Lung (tissue), 12 donors: Measurements from ENCODE around the gene COL4A3. TPM values are rescaled to one million over a fixed set of nuclear protein-coding genes. Genes with fewer than 3 reads are reported as not detected.

Experiments
- ATAC-seq: fragments of 200-7000 bp; cut with Tn5 transposase; one replicate; pipeline ENCODE4 v1.9.1; 2020; ENCODE audit warnings: moderate number of reproducible peaks; ENCODE audit not compliant: insufficient read depth, low FRiP score
- DNase-seq, 3 donors: peaks; one replicate each; pipeline ENCODE4 v3.0.0-alpha.2; 2013 to 2017
- H3K27ac ChIP-seq, 2 donors: one replicate each; pipeline ENCODE4 v1.5.1; 2013; ENCODE audit warnings: mild to moderate bottlenecking in 2 of 2, moderate library complexity in 2 of 2, control low read depth in 1 of 2, inconsistent platforms in 1 of 2, low read depth in 1 of 2, low read length in 1 of 2
- H3K27me3 ChIP-seq, 3 donors: one replicate each; pipeline ENCODE4 v1.5.1; 2013; ENCODE audit warnings: low read length in 2 of 3; ENCODE audit not compliant: control insufficient read depth in 3 of 3, insufficient read depth in 3 of 3
- H3K36me3 ChIP-seq, 4 donors: one replicate each; pipeline ENCODE4 v1.5.1; 2013; ENCODE audit warnings: low read length in 4 of 4, mild to moderate bottlenecking in 1 of 4, moderate library complexity in 1 of 4; ENCODE audit not compliant: control insufficient read depth in 4 of 4, insufficient read depth in 4 of 4
- H3K4me1 ChIP-seq, 5 donors: one replicate each; pipeline ENCODE4 v1.5.1; 2013; ENCODE audit warnings: low read length in 5 of 5, mild to moderate bottlenecking in 2 of 5, moderate library complexity in 1 of 5; ENCODE audit not compliant: control insufficient read depth in 5 of 5, insufficient read depth in 5 of 5
- H3K4me3 ChIP-seq: one replicate; pipeline ENCODE4 v1.5.1; 2013; ENCODE audit warnings: mild to moderate bottlenecking, control low read depth, moderate library complexity
- H3K9ac ChIP-seq, 2 donors: one replicate each; pipeline ENCODE4 v1.5.1; 2013; ENCODE audit warnings: low read length in 2 of 2, control low read depth in 1 of 2; ENCODE audit not compliant: insufficient read depth in 1 of 2
- H3K9me3 ChIP-seq, 4 donors: one replicate each; pipeline ENCODE4 v1.5.1; 2013; ENCODE audit warnings: low read length in 3 of 4, mild to moderate bottlenecking in 1 of 4, moderate library complexity in 1 of 4; ENCODE audit not compliant: control insufficient read depth in 4 of 4, insufficient read depth in 3 of 4
- WGBS, 2 donors: extraction: QIAGEN DNeasy Blood & Tissue Kit; methylation state at CpG; one replicate each; pipeline ENCODE4 v1.1.7; 2013; 5-methylcytosine and 5-hydroxymethylcytosine counted together
- polyA plus RNA-seq, 2 donors: library from polyadenylated mRNA; stranded (reverse); fragments of 200-250 nt; gene quantifications; one replicate each; pipeline ENCODE4 v1.2.1, GENCODE V29; 2013
- total RNA-seq, 2 donors: library from RNA; depleted of rRNA in 1 of 2; stranded (reverse); fragments of >200 nt in 1 of 2; gene quantifications; one replicate each; pipeline ENCODE4 v1.2.1, GENCODE V29; 2014 to 2021
- TF ChIP-seq, protein P1 (sequence below): IDR thresholded peaks from 2 replicates; pipeline ENCODE4 v1.5.1; 2012; ENCODE audit warnings: mild to moderate bottlenecking; ENCODE audit errors: control extremely low read depth, extremely low read depth
- donor health status: control.
- donor health status: control.
- donor health status: Bipolar disorder and iron deficiency.
- donor health status: healthy.
- donor health status: DM: yes; HTN: yes; CAD: no.

COL4A3 gene
- total and polyA plus RNA-seq, 4 donors: 3.5 to 34.2 (median 20.2) TPM

DNA sequence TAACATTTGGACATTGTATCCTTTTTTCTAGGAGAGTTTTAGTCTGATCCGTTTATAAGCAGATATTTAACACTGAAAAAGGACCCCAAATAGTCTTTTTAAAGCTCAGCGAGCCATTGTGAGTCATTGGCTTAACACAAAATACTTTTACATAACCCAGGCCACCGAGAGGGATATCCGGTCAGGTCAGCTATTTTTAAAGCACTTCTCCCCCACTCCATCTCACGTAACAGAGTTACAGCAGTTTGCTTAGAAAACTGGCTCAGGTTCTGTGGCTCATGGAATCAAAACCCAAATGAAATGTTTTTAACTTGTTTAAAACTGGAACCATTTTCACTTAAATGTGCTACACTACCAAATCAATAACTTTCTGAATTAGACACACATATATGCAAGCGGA lies 23.9 kb downstream of the COL4A3 start:
- no peaks in the 10 kb centered on the region for H3K9me3 ChIP-seq
- WGBS, 2 donors: 33 to 45% methylated on average over 6 of the region's 6 CpGs
- ATAC-seq (peak; percentile 47), DNase-seq (peak in 2 of 3 donors; percentile 10 to 63)
- TF ChIP-seq, protein P1, sequence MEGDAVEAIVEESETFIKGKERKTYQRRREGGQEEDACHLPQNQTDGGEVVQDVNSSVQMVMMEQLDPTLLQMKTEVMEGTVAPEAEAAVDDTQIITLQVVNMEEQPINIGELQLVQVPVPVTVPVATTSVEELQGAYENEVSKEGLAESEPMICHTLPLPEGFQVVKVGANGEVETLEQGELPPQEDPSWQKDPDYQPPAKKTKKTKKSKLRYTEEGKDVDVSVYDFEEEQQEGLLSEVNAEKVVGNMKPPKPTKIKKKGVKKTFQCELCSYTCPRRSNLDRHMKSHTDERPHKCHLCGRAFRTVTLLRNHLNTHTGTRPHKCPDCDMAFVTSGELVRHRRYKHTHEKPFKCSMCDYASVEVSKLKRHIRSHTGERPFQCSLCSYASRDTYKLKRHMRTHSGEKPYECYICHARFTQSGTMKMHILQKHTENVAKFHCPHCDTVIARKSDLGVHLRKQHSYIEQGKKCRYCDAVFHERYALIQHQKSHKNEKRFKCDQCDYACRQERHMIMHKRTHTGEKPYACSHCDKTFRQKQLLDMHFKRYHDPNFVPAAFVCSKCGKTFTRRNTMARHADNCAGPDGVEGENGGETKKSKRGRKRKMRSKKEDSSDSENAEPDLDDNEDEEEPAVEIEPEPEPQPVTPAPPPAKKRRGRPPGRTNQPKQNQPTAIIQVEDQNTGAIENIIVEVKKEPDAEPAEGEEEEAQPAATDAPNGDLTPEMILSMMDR: no peak
- H3K4me1 ChIP-seq: peaks cover 0 to 9% (median 0%) of the 10 kb centered on the region in 5 donors
- no peak overlapping the region for H3K27ac ChIP-seq
- no peaks in the 10 kb centered on the region for H3K27me3 ChIP-seq
- no peak overlapping the region for H3K9ac ChIP-seq
- no peaks in the 10 kb centered on the region for H3K36me3 ChIP-seq
- no peak overlapping the region for H3K4me3 ChIP-seq

DNA sequence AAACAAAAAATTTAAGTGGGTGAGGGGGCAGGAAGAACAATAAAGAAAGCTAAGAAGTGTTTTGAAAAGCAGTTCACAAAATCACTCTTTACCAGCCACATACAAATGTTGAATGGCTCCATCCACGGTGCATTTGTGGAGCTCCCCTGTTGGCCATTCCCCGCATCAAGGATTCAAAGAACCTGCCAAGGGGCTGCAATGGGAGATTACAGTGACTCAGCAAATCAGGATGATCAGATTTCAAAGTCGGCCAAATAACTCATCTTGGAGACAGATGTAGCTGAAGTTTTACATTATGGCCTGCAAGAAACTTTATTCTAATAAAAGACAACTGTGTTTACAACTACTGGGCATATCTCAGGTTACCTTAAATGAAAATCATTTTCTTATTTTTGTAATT lies 26.9 kb downstream of the COL4A3 start:
- Histone ChIP-seq H3K9me3 (no peaks in the 10 kb centered on the region), H3K36me3 (no peaks in the 10 kb centered on the region), H3K9ac (no peak overlapping the region), H3K4me1 (peaks cover 0 to 9% (median 0%) of the 10 kb centered on the region in 5 donors), H3K27me3 (no peaks in the 10 kb centered on the region), H3K4me3 (no peak overlapping the region), H3K27ac (no peak overlapping the region)
- TF ChIP-seq, protein P1: no peak
- no peak for DNase-seq
- ATAC-seq: no peak
- WGBS, 2 donors: 70 to 78% methylated on average over 3 of the region's 3 CpGs

DNA sequence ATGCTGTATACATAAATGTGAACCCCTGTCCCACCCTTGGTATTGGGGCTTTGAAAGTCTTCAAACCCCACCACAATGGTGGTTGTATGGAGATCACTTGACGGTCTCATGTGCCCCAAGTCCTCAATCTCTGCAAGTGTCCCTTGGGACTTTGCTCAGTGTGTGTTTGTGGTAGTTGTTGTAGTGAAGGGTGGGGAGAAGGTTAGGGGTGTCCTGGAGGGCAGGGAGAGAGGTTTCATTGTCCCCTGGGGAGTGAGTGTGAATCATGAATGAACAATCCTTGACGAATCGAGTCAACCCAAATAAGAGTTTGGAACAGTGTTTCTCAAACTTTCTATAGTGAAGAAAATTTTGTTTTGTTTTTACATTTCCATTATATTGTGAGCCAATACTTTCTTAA lies 28.1 kb downstream of the COL4A3 start:
- no peaks in the 10 kb centered on the region for H3K9me3 ChIP-seq
- ATAC-seq (no peak), DNase-seq (no peak)
- 90 to 94% methylated on average over 3 of the region's 3 CpGs for WGBS, 2 donors
- H3K4me1 ChIP-seq: peaks cover 0 to 9% (median 0%) of the 10 kb centered on the region in 5 donors
- H3K27me3 ChIP-seq: no peaks in the 10 kb centered on the region
- H3K27ac ChIP-seq: no peak overlapping the region
- TF ChIP-seq, protein P1: no peak
- no peak overlapping the region for H3K4me3 ChIP-seq
- no peak overlapping the region for H3K9ac ChIP-seq
- H3K36me3 ChIP-seq: no peaks in the 10 kb centered on the region

DNA sequence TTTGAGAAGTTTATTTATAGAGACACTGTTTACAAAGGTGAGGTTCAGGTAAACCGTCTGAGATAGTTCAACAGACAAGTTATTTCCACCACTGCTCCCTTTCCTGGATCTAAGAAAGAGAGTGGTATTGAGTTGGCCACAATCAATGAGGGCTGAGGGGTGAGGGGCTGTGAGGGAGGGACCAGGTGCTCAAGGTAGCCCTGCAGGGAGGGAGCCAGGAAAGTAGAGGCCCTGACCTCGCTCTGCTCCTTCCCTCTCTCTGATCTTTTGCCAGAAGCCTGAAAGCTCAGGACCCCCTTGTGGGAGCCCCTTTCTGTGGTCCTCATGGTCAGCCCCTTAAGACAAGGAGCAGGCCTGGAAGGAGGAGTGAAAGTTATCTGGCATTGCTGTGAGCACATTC lies 29.8 kb downstream of the COL4A3 start:
- no peak overlapping the region for H3K9ac ChIP-seq
- no peaks in the 10 kb centered on the region for H3K27me3 ChIP-seq
- no peaks in the 10 kb centered on the region for H3K9me3 ChIP-seq
- H3K4me1 ChIP-seq: peaks cover 0 to 2% (median 0%) of the 10 kb centered on the region in 5 donors
- no peak for DNase-seq
- no peak overlapping the region for H3K27ac ChIP-seq
- TF ChIP-seq, protein P1: no peak
- H3K4me3 ChIP-seq: no peak overlapping the region
- WGBS, 2 donors: 62 to 67% methylated on average over 2 of the region's 2 CpGs
- H3K36me3 ChIP-seq: no peaks in the 10 kb centered on the region
- ATAC-seq: no peak
